ENCODE data around the gene ATXN1. TPM values are rescaled to one million over a fixed set of nuclear protein-coding genes. Genes with fewer than 3 reads are reported as not detected.

The ATXN1 gene
- polyA plus RNA-seq, 1 donor from 2014 or later, result 28.2 TPM

- Histone ChIP-seq H4K20me1 (ENCODE audit: insufficient read depth) (no peaks in the 10 kb centered on the region), H3K36me3 (ENCODE audit: insufficient read depth, low read length) (peaks cover 7% of the 10 kb centered on the region), H3K79me2 (replicated peaks; ENCODE audit: insufficient read depth, low read length) (no peaks in the 10 kb centered on the region), H3F3A (ENCODE audit: insufficient read depth, low read length, poor library complexity, severe bottlenecking) (no peaks in the 10 kb centered on the region), H3K27ac (ENCODE audit: low read length) (no peak overlapping the region), H3K9me2 (ENCODE audit: insufficient read depth, low read length) (no peaks in the 10 kb centered on the region), H2AFZ (ENCODE audit: low read depth, low read length) (no peak overlapping the region), H3K27me3 (ENCODE audit: insufficient read depth, low read depth, low read length) (no peaks in the 10 kb centered on the region), H3K4me3 (ENCODE audit: low read length) (no peak overlapping the region), H3K9ac (ENCODE audit: low read length) (no peak overlapping the region), H3K9me3 (ENCODE audit: low read length) (no peaks in the 10 kb centered on the region), H3K4me2 (ENCODE audit: low read length) (no peak overlapping the region)
- no peak for TF ChIP-seq RAD21 (conservative IDR thresholded peaks at IDR 0.05)
These were observed 277.9 kb downstream of the ATXN1 start for GRCh38 chr6:16483315-16483875.

DNA sequence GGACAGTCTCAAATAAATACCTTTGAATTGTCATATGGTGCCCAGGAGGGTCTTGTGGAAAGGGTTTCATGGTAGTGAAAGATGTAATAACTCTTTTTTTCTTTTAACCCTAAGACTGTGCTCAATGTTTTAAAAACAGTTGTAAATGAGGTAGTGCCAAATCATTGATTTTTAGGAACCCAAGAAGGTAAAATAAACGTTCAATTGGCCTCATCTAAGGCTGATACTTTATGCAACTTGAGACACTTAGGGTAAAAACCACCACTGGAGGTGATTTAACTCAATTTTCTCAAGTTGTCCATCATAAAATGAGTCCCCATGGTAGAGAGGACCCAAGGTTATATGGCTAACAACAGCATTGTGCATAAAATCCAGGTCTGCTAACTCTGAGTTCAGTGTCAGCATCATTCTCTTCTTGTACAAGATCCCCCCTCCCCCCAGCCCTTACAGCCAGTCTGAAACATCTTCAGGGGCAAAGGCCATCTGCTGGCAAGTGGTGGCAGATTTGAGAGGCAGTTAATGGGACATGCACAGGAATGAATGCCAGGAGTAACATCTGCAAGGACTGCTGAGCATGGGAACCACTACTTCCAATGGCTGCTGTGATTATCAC, 278.5 kb downstream of the ATXN1 start:
- H3K4me2 ChIP-seq (ENCODE audit: low read length), result no peak overlapping the region
- H3K79me2 ChIP-seq (replicated peaks; ENCODE audit: insufficient read depth, low read length), result no peaks in the 10 kb centered on the region
- H3K27ac ChIP-seq (ENCODE audit: low read length), result no peak overlapping the region
- H4K20me1 ChIP-seq (ENCODE audit: insufficient read depth), result no peaks in the 10 kb centered on the region
- no peak overlapping the region for H3K4me3 ChIP-seq (ENCODE audit: low read length)
- no peak for TF ChIP-seq EZH2 (IDR thresholded peaks at IDR 0.05; ENCODE audit: borderline replicate concordance, insufficient read depth, low read length, poor library complexity, severe bottlenecking)
- no peak for TF ChIP-seq EP300 (conservative IDR thresholded peaks at IDR 0.05; ENCODE audit: poor library complexity, severe bottlenecking)
- TF ChIP-seq TAF1 (IDR thresholded peaks at IDR 0.05; ENCODE audit: low read depth), result no peak
- no peak overlapping the region for H3K9ac ChIP-seq (ENCODE audit: low read length)
- H2AFZ ChIP-seq (ENCODE audit: low read depth, low read length), result no peak overlapping the region
- no peaks in the 10 kb centered on the region for H3K9me3 ChIP-seq (ENCODE audit: low read length)
- H3K9me2 ChIP-seq (ENCODE audit: insufficient read depth, low read length), result no peaks in the 10 kb centered on the region
- peaks cover 7% of the 10 kb centered on the region for H3K36me3 ChIP-seq (ENCODE audit: insufficient read depth, low read length)
- H3K27me3 ChIP-seq (ENCODE audit: insufficient read depth, low read depth, low read length), result no peaks in the 10 kb centered on the region
- H3F3A ChIP-seq (ENCODE audit: insufficient read depth, low read length, poor library complexity, severe bottlenecking), result no peaks in the 10 kb centered on the region

GRCh38 chr6:16481697-16482399, 279.4 kb downstream of the ATXN1 start:
- peaks cover 7% of the 10 kb centered on the region for H3K36me3 ChIP-seq (ENCODE audit: insufficient read depth, low read length)
- H3K27ac ChIP-seq (ENCODE audit: low read length), result no peak overlapping the region
- no peaks in the 10 kb centered on the region for H3K79me2 ChIP-seq (replicated peaks; ENCODE audit: insufficient read depth, low read length)
- no peaks in the 10 kb centered on the region for H3K9me2 ChIP-seq (ENCODE audit: insufficient read depth, low read length)
- H3K9ac ChIP-seq (ENCODE audit: low read length), result no peak overlapping the region
- no peaks in the 10 kb centered on the region for H4K20me1 ChIP-seq (ENCODE audit: insufficient read depth)
- TF ChIP-seq MXI1 (conservative IDR thresholded peaks at IDR 0.05; ENCODE audit: poor library complexity, severe bottlenecking), result no peak
- no peak for TF ChIP-seq CTCF (IDR thresholded peaks at IDR 0.05; ENCODE audit: poor library complexity, severe bottlenecking)
- TF ChIP-seq SMC3 (conservative IDR thresholded peaks at IDR 0.05; ENCODE audit: poor library complexity), result no peak
- no peak for TF ChIP-seq EP300 (conservative IDR thresholded peaks at IDR 0.05; ENCODE audit: poor library complexity, severe bottlenecking)
- no peak for TF ChIP-seq EZH2 (IDR thresholded peaks at IDR 0.05; ENCODE audit: borderline replicate concordance, insufficient read depth, low read length, poor library complexity, severe bottlenecking)
- TF ChIP-seq, protein P1, sequence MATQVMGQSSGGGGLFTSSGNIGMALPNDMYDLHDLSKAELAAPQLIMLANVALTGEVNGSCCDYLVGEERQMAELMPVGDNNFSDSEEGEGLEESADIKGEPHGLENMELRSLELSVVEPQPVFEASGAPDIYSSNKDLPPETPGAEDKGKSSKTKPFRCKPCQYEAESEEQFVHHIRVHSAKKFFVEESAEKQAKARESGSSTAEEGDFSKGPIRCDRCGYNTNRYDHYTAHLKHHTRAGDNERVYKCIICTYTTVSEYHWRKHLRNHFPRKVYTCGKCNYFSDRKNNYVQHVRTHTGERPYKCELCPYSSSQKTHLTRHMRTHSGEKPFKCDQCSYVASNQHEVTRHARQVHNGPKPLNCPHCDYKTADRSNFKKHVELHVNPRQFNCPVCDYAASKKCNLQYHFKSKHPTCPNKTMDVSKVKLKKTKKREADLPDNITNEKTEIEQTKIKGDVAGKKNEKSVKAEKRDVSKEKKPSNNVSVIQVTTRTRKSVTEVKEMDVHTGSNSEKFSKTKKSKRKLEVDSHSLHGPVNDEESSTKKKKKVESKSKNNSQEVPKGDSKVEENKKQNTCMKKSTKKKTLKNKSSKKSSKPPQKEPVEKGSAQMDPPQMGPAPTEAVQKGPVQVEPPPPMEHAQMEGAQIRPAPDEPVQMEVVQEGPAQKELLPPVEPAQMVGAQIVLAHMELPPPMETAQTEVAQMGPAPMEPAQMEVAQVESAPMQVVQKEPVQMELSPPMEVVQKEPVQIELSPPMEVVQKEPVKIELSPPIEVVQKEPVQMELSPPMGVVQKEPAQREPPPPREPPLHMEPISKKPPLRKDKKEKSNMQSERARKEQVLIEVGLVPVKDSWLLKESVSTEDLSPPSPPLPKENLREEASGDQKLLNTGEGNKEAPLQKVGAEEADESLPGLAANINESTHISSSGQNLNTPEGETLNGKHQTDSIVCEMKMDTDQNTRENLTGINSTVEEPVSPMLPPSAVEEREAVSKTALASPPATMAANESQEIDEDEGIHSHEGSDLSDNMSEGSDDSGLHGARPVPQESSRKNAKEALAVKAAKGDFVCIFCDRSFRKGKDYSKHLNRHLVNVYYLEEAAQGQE (IDR thresholded peaks at IDR 0.05; ENCODE audit: borderline replicate concordance), result no peak
- TF ChIP-seq RAD21 (conservative IDR thresholded peaks at IDR 0.05), result no peak
- no peak for TF ChIP-seq TAF1 (IDR thresholded peaks at IDR 0.05; ENCODE audit: low read depth)
- TF ChIP-seq POLR2AphosphoS5 (IDR thresholded peaks at IDR 0.05), result no peak
- H3K9me3 ChIP-seq (ENCODE audit: low read length), result no peaks in the 10 kb centered on the region
- H3K4me2 ChIP-seq (ENCODE audit: low read length), result no peak overlapping the region
- no peaks in the 10 kb centered on the region for H3K27me3 ChIP-seq (ENCODE audit: insufficient read depth, low read depth, low read length)
- H3F3A ChIP-seq (ENCODE audit: insufficient read depth, low read length, poor library complexity, severe bottlenecking), result no peaks in the 10 kb centered on the region
- H3K4me3 ChIP-seq (ENCODE audit: low read length), result no peak overlapping the region
- H2AFZ ChIP-seq (ENCODE audit: low read depth, low read length), result no peak overlapping the region

Data from neural cell (in vitro differentiated cells).